Measurements from ENCODE around the gene RHBDL2. TPM values are rescaled to one million over a fixed set of nuclear protein-coding genes. Genes with fewer than 3 reads are reported as not detected.
A peak's percentile ranks its signal among the peaks of the same experiment; 100 is the strongest.

RHBDL2 gene
- total and polyA plus RNA-seq, 10 of the 15 experiments (the other 5 are each of a cell fraction or from before 2014, with no cell fraction given), result 0.05 TPM; not detected in 9

DNA sequence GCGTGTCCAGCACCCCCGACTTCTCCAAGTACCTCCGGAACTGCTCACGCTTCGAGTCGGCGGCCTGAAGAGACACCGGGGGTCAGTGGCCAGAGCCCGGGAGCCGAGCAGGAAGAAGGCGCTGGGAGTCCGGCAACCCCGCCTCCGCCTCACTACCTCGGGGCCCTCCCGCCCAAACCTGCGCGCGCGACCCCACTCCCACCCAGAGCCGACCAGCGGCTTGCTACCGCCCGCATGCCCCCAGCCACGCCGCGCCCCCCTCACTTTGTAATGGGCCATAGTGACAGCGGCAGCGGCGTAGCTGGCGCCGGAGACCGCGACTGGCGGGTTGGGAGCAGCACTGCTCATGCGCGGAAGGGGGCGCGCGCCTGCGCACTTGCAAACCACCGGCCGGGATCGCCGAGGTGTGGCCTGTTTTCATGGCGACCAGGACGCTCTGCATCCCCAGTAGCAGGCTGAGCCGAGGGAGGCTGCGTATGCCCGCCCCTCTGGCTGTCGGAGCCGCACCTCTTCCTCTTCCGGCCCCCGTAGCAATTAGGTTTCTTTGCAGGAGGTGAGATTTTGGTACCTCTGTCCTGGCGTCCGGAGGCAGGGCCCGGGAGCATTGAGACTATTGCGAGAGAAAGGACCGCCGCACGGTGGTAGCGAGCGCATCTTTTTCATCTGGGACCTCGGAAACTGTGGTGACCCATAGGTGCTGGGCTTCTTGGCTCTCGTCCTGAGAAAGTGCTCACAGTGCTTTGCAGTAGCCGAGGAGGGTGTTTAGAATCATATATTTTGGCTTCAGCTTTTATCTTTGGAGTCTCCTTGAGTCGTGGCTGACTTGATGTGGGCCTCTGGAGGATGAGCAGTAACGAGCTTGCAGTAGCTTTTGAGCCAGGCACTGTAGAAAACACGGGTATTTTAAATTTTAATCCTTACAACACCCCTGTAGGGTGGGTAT lies 68.3 kb downstream of the RHBDL2 start, which contains the start of gene MYCBP (continued):
- TF ChIP-seq HCFC1 (IDR thresholded peaks at IDR 0.05; ENCODE audit: low read length) (peak; percentile 66; the same call in 1 of the 2 replicates), RB1 (IDR thresholded peaks at IDR 0.05; ENCODE audit: borderline replicate concordance) (no peak; the same call in 1 of the 2 replicates), PML (IDR thresholded peaks at IDR 0.05; ENCODE audit: low read length) (peak; percentile 70; the same call in 1 of the 2 replicates), SMAD5 (IDR thresholded peaks at IDR 0.05; ENCODE audit: low read depth) (peak; percentile 82; the same call in 1 of the 2 replicates), SMAD1 (IDR thresholded peaks at IDR 0.05; ENCODE audit: low read depth, partially characterized antibody) (peak; percentile 27), EGR1 (IDR thresholded peaks at IDR 0.05; ENCODE audit: borderline replicate concordance in 1 of 2, low read depth in 2 of 2, low read length in 2 of 2) (peak in 1 of 2 experiments; percentile 33; a peak in 1 of 3 replicates), MEF2B (IDR thresholded peaks at IDR 0.05; ENCODE audit: partially characterized antibody, poor library complexity, severe bottlenecking) (peak; percentile 1), POLR2AphosphoS2 (IDR thresholded peaks at IDR 0.05; ENCODE audit: low read depth, low read length) (peak; percentile 83), CREM (IDR thresholded peaks at IDR 0.05; ENCODE audit: low read depth) (no peak), RFX5 (IDR thresholded peaks at IDR 0.05; ENCODE audit: low read depth, low read length) (0 out of 2 replicates have a peak, but pooled peaks have one; percentile 18), STAT1 (conservative IDR thresholded peaks at IDR 0.05) (0 out of 2 replicates have a peak, but pooled peaks have one; percentile 42), YY1 (IDR thresholded peaks at IDR 0.05; ENCODE audit: low read depth, low read length) (peak; percentile 49), CHD2 (IDR thresholded peaks at IDR 0.05; ENCODE audit: borderline replicate concordance, low read depth, low read length) (0 out of 2 replicates have a peak, but pooled peaks have one; percentile 45), ZNF24 (IDR thresholded peaks at IDR 0.05) (no peak), POU2F2 (IDR thresholded peaks at IDR 0.05; ENCODE audit: borderline replicate concordance, low read depth, low read length) (peak; percentile 27; the same call in 1 of the 3 replicates), POLR2A (IDR thresholded peaks at IDR 0.05; ENCODE audit: low read depth, low read length) (peak; percentile 77), DPF2 (IDR thresholded peaks at IDR 0.05) (no peak; the same call in 1 of the 2 replicates), NBN (IDR thresholded peaks at IDR 0.05) (no peak), IKZF1 (conservative IDR thresholded peaks at IDR 0.05) (peak; percentile 94), SP1 (IDR thresholded peaks at IDR 0.05; ENCODE audit: low read depth, low read length) (peak; percentile 23), SIN3A (IDR thresholded peaks at IDR 0.05; ENCODE audit: low read depth, low read length) (peak; percentile 94), CREB1 (IDR thresholded peaks at IDR 0.05; ENCODE audit: low read depth) (0 out of 2 replicates have a peak, but pooled peaks have one; percentile 26)
- TF ChIP-seq, protein P1, sequence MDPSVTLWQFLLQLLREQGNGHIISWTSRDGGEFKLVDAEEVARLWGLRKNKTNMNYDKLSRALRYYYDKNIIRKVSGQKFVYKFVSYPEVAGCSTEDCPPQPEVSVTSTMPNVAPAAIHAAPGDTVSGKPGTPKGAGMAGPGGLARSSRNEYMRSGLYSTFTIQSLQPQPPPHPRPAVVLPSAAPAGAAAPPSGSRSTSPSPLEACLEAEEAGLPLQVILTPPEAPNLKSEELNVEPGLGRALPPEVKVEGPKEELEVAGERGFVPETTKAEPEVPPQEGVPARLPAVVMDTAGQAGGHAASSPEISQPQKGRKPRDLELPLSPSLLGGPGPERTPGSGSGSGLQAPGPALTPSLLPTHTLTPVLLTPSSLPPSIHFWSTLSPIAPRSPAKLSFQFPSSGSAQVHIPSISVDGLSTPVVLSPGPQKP (IDR thresholded peaks at IDR 0.05; ENCODE audit: low read depth, low read length), result peak; percentile 65
- TF ChIP-seq, protein P2, sequence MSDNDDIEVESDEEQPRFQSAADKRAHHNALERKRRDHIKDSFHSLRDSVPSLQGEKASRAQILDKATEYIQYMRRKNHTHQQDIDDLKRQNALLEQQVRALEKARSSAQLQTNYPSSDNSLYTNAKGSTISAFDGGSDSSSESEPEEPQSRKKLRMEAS (IDR thresholded peaks at IDR 0.05; ENCODE audit: low read depth, low read length), result peak; percentile 41; the same call in 1 of the 2 replicates
- TF ChIP-seq, protein P3, sequence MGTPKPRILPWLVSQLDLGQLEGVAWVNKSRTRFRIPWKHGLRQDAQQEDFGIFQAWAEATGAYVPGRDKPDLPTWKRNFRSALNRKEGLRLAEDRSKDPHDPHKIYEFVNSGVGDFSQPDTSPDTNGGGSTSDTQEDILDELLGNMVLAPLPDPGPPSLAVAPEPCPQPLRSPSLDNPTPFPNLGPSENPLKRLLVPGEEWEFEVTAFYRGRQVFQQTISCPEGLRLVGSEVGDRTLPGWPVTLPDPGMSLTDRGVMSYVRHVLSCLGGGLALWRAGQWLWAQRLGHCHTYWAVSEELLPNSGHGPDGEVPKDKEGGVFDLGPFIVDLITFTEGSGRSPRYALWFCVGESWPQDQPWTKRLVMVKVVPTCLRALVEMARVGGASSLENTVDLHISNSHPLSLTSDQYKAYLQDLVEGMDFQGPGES (IDR thresholded peaks at IDR 0.05), result no peak
- TF ChIP-seq, protein P4, sequence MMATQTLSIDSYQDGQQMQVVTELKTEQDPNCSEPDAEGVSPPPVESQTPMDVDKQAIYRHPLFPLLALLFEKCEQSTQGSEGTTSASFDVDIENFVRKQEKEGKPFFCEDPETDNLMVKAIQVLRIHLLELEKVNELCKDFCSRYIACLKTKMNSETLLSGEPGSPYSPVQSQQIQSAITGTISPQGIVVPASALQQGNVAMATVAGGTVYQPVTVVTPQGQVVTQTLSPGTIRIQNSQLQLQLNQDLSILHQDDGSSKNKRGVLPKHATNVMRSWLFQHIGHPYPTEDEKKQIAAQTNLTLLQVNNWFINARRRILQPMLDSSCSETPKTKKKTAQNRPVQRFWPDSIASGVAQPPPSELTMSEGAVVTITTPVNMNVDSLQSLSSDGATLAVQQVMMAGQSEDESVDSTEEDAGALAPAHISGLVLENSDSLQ (IDR thresholded peaks at IDR 0.05), result peak; percentile 48; the same call in 1 of the 2 replicates
